Stomach (tissue), 9 donors: ENCODE measurements around the gene FGF5. TPM values are rescaled to one million over a fixed set of nuclear protein-coding genes. Genes with fewer than 3 reads are reported as not detected.
A peak's percentile ranks its signal among the peaks of the same experiment; 100 is the strongest.

ENCODE experiments used
- DNase-seq, 2 donors: peaks; one replicate each; pipeline versions ENCODE4 v3.0.0 to v3.0.0-alpha.2; 2013 to 2019
- H3K27ac ChIP-seq, 5 donors: fragments of 200-600 bp in 4 of 5; sonication (generic) in 4 of 5; one replicate each; pipeline ENCODE4 v1.5.1; 2013 to 2019; ENCODE audit warnings: mild to moderate bottlenecking in 1 of 5, moderate library complexity in 1 of 5
- H3K27me3 ChIP-seq, 3 donors: fragments of 200-600 bp; sonication (generic); one replicate each; pipeline ENCODE4 v1.5.1; 2017 to 2019; ENCODE audit warnings: mixed run types in 1 of 3
- H3K36me3 ChIP-seq, 4 donors: fragments of 200-600 bp; sonication (generic); 1 replicate in 3 of 4; 2 replicates in 1 of 4; pipeline ENCODE4 v1.5.1; 2016 to 2019
- H3K4me1 ChIP-seq, 4 donors: fragments of 200-600 bp; sonication (generic); one replicate each; pipeline ENCODE4 v1.5.1; 2016 to 2019
- H3K4me3 ChIP-seq, 4 donors: fragments of 200-600 bp; sonication (generic) in 3 of 4; one replicate each; pipeline ENCODE4 v1.5.1; 2016 to 2019; ENCODE audit warnings: mild to moderate bottlenecking in 1 of 4
- H3K9me3 ChIP-seq, 4 donors: fragments of 200-600 bp; sonication (generic); one replicate each; pipeline ENCODE4 v1.5.1; 2016 to 2019
- CTCF ChIP-seq, 7 experiments: fragments of 450-650 bp in 4 of 7; fragments of 200-600 bp in 3 of 7; sonication (generic) in 3 of 7; IDR thresholded peaks; one replicate each; pipeline ENCODE4 v1.5.1; 2016 to 2019; ENCODE audit warnings: antibody characterized with exemption in 7 of 7, control low read depth in 2 of 7, mild to moderate bottlenecking in 1 of 7
- EP300 ChIP-seq: sonication (generic); formaldehyde crosslinking; IDR thresholded peaks from one replicate; pipeline ENCODE4 v1.6.1; 2017; ENCODE audit warnings: antibody characterized with exemption
- POLR2A ChIP-seq, 4 donors: fragments of 450-650 bp; IDR thresholded peaks; one replicate each; pipeline ENCODE4 v1.6.1; 2016; ENCODE audit warnings: antibody characterized with exemption in 4 of 4, control low read depth in 2 of 4, mild to moderate bottlenecking in 1 of 4, moderate library complexity in 1 of 4
- POLR2AphosphoS5 ChIP-seq, 3 donors: sonication (generic); formaldehyde crosslinking; IDR thresholded peaks; one replicate each; pipeline ENCODE4 v1.6.1; 2016; ENCODE audit warnings: antibody characterized with exemption in 3 of 3
- WGBS, 5 donors: extraction: QIAGEN DNeasy Blood & Tissue Kit in 3 of 5; methylation state at CpG; one replicate each; pipeline versions ENCODE4 v1.1.5 to v1.1.7; 2013 to 2018; 5-methylcytosine and 5-hydroxymethylcytosine counted together
- intact Hi-C: fragments of 100-400 bp; cut with DNase I; formaldehyde crosslinking; loops from one replicate; pipeline ENCODE4 v1.15.1; 2023; ENCODE audit warnings: low total_unique reads
- polyA plus RNA-seq, 3 donors: library from polyadenylated mRNA; stranded (reverse); fragments of 200-250 nt; gene quantifications; one replicate each; pipeline ENCODE4 v1.2.3, GENCODE V29; 2013
- total RNA-seq, 5 donors: library from RNA; depleted of rRNA; stranded (reverse); fragments of >200 nt; gene quantifications; one replicate each; pipeline versions ENCODE4 v1.1.0 to v1.2.3, GENCODE V29; 2014 to 2016
- donor health status: healthy with polysubstance abuse.
- donor health status: Bipolar disorder and iron deficiency.
- donor health status: healthy.

Gene FGF5
- total and polyA plus RNA-seq, 8 donors: 0.18 TPM; not detected in 7

- Histone ChIP-seq H3K27ac (no peak overlapping the region), H3K4me3 (no peak overlapping the region), H3K4me1 (peaks cover 7 to 39% (median 25%) of the 10 kb centered on the region in 4 donors), H3K9me3 (no peaks in the 10 kb centered on the region), H3K36me3 (no peaks in the 10 kb centered on the region), H3K27me3 (peaks cover 12 to 85% (median 65%) of the 10 kb centered on the region in 3 donors)
- no peak for DNase-seq
- no peak for TF ChIP-seq CTCF (IDR thresholded peaks at IDR 0.05)
- no peak for TF ChIP-seq POLR2AphosphoS5 (IDR thresholded peaks at IDR 0.05)
- no peak for TF ChIP-seq EP300
- TF ChIP-seq POLR2A (IDR thresholded peaks at IDR 0.05): no peak
- intact Hi-C loops: no loop called here
- WGBS, 5 donors: 17 to 57% (median 30%) methylated on average over 1 of the region's 1 CpG
Observed at GRCh38 chr4:80264825-80265224, 1.6 kb upstream of the FGF5 start.

DNA sequence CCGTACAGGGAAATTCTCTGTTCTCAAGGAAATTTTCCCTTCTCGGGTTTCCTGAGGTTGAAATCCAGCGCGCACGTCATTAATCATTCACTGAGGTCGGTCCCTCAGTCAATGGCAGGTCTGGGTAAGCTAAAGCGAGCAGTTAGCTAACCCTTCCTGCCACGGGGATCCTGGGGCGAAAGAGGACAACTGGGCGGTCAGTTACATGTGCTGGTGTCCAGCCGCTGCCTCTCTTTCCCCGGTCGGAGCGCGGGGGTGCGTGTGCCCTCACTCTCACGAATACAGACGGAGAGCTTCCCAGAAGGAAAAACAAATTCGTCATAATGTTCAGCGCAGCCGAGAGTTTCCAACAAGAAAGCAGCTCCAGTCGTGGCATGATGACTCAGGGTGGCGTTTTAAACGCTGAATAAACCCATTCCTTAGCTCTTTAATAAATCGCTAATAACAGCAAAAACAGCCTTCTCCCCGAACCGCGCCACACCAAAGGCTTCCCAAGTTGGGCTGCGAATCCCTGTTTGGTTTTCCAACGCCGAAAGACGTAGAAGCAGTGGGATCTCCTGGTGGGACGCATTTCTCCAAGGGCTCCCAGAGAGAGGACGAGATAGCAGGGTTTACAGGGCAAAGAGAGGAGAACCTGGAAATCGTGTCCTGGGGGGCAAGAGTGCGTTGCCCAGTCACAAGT is 752 bp upstream of the FGF5 start:
- Histone ChIP-seq H3K36me3 (no peaks in the 10 kb centered on the region), H3K9me3 (no peaks in the 10 kb centered on the region), H3K4me3 (peak overlapping the region; percentile 34 to 49 (median 44)), H3K4me1 (peaks cover 7 to 39% (median 25%) of the 10 kb centered on the region in 4 donors), H3K27me3 (peaks cover 12 to 89% (median 67%) of the 10 kb centered on the region in 3 donors), H3K27ac (peak overlapping the region in 1 of 5 donors; percentile 41)
- no peak for TF ChIP-seq CTCF (IDR thresholded peaks at IDR 0.05)
- no peak for TF ChIP-seq POLR2AphosphoS5 (IDR thresholded peaks at IDR 0.05)
- no peak for TF ChIP-seq EP300
- no peak for TF ChIP-seq POLR2A (IDR thresholded peaks at IDR 0.05)
- intact Hi-C loops: no loop called here
- WGBS, 5 donors: 1 to 3% (median 1%) methylated on average over 35 to 36 of the region's 36 CpGs
- DNase-seq: peak in 1 of 2 donors; percentile 49

- DNase-seq: peak in 1 of 2 donors; percentile 47
- intact Hi-C loops: no loop called here
Observed at GRCh38 chr4:80266902-80267380, 477 bp downstream of the FGF5 start.

More at GRCh38 chr4:80266902-80267380, 477 bp downstream of the FGF5 start:
- H3K9me3 ChIP-seq: no peaks in the 10 kb centered on the region
- no peak for TF ChIP-seq POLR2A (IDR thresholded peaks at IDR 0.05)
- no peak for TF ChIP-seq EP300
- no peak for TF ChIP-seq CTCF (IDR thresholded peaks at IDR 0.05)
- TF ChIP-seq POLR2AphosphoS5 (IDR thresholded peaks at IDR 0.05): no peak
- peaks cover 12 to 87% (median 67%) of the 10 kb centered on the region in 3 donors for H3K27me3 ChIP-seq
- no peaks in the 10 kb centered on the region for H3K36me3 ChIP-seq
- H3K4me3 ChIP-seq: peak overlapping the region; percentile 34 to 49 (median 44)
- peaks cover 7 to 39% (median 25%) of the 10 kb centered on the region in 4 donors for H3K4me1 ChIP-seq
- 3 to 8% (median 4%) methylated on average over 17 to 25 of the region's 25 CpGs for WGBS, 5 donors
- peak overlapping the region in 2 of 5 donors; percentile 38 to 57 for H3K27ac ChIP-seq
